HepG2 (cell line): ENCODE measurements around the gene FBXW8. TPM values are rescaled to one million over a fixed set of nuclear protein-coding genes. Genes with fewer than 3 reads are reported as not detected.

Experiments
- ATAC-seq: fragments of 200-7000 bp; cut with Tn5 transposase; 3 replicates; pipeline ENCODE4 v1.9.1; 2020; ENCODE audit warnings: mild to moderate bottlenecking, moderate library complexity
- BruUV-seq: library from RNA; stranded (reverse); fragments of 400-500 nt; replicated peaks from 2 replicates; lab custom pipeline; 2021; lab: Mats Ljungman, UMichigan
- CTCF ChIA-PET: fragments of 300-600 bp; formaldehyde crosslinking; extraction: SDS; loops from one replicate; lab custom pipeline; 2021; ENCODE audit warnings: low total read pairs, inconsistent platforms, low intra/inter-chr PET ratio; lab: Yijun Ruan, JAX
- POLR2A ChIA-PET: fragments of 350-600 bp; sonication (Branson Sonifier 250); formaldehyde crosslinking; loops from one replicate; lab custom pipeline; 2020; ENCODE audit warnings: antibody characterized with exemption, inconsistent platforms; lab: Yijun Ruan, JAX
- DNase-seq: peaks from one replicate; pipeline ENCODE4 v3.0.0-alpha.2; 2015; ENCODE audit warnings: low spot score
- FAIRE-seq: peaks from 3 replicates; lab custom pipeline; 2011; peaks lifted over from hg19 to GRCh38; lab: Jason Lieb, UNC
- H2AFZ ChIP-seq: one replicate; pipeline ENCODE4 v1.6.1; 2011; ENCODE audit warnings: low read length, inconsistent platforms
- H3K27ac ChIP-seq: fragments of 300-600 bp; 3 replicates; pipeline ENCODE4 v1.8.0; 2011; ENCODE audit warnings: mixed run types, mild to moderate bottlenecking, mixed read lengths, low read length, inconsistent platforms; ENCODE audit not compliant: insufficient read depth; ENCODE audit errors: extremely low read length
- H3K27me3 ChIP-seq, 2 experiments: fragments of 200-600 bp in 1 of 2; 2 replicates in 1 of 2; 3 replicates in 1 of 2; pipeline versions ENCODE4 v1.6.0 to v1.8.0; 2011; ENCODE audit warnings: low read length in 2 of 2, mild to moderate bottlenecking in 2 of 2, moderate library complexity in 2 of 2, inconsistent platforms in 1 of 2; ENCODE audit not compliant: insufficient read depth in 2 of 2, control insufficient read depth in 1 of 2
- H3K36me3 ChIP-seq, 2 experiments: fragments of 200-600 bp in 1 of 2; replicated peaks in 1 of 2; 2 replicates in 1 of 2; 3 replicates in 1 of 2; pipeline versions ENCODE4 v1.5.1 to v1.8.0; 2011; ENCODE audit warnings: low read length in 2 of 2, inconsistent platforms in 1 of 2; ENCODE audit not compliant: insufficient read depth in 2 of 2, control insufficient read depth in 1 of 2
- H3K4me1 ChIP-seq: 2 replicates; pipeline ENCODE4 v1.5.1; 2012; ENCODE audit warnings: low read length, inconsistent platforms; ENCODE audit not compliant: insufficient read depth
- H3K4me2 ChIP-seq: 2 replicates; pipeline ENCODE4 v1.6.0; 2011; ENCODE audit warnings: low read depth, low read length, inconsistent platforms
- H3K4me3 ChIP-seq, 3 experiments: fragments of 200-600 bp in 1 of 3; sonication (generic), shearing (Covaris generic) in 1 of 3; replicated peaks in 1 of 3; 2 replicates each; pipeline ENCODE4 v1.5.1; 2011 to 2016; ENCODE audit warnings: low read length in 3 of 3, inconsistent platforms in 2 of 3, low read depth in 2 of 3, mild to moderate bottlenecking in 2 of 3, control low read depth in 1 of 3, mixed read lengths in 1 of 3; ENCODE audit not compliant: insufficient read depth in 1 of 3
- H3K79me2 ChIP-seq: one replicate; pipeline ENCODE4 v1.6.1; 2011; ENCODE audit warnings: low read length, inconsistent platforms; ENCODE audit not compliant: insufficient read depth
- H3K9ac ChIP-seq: 2 replicates; pipeline ENCODE4 v1.6.0; 2011; ENCODE audit warnings: mild to moderate bottlenecking, low read depth, low read length, inconsistent platforms; ENCODE audit not compliant: insufficient read depth
- H3K9me3 ChIP-seq: 2 replicates; pipeline ENCODE4 v1.5.1; 2012; ENCODE audit warnings: mild to moderate bottlenecking, low read length
- H4K20me1 ChIP-seq: 2 replicates; pipeline ENCODE4 v1.6.0; 2011; ENCODE audit warnings: inconsistent platforms, mild to moderate bottlenecking, low read length, moderate library complexity; ENCODE audit not compliant: insufficient read depth
- FIP1L1 ChIP-seq: fragments of 200-400 bp; formaldehyde crosslinking; IDR thresholded peaks from 2 replicates; pipeline ENCODE4 v1.6.1; 2018; ENCODE audit warnings: low read depth, mild to moderate bottlenecking, low read length, moderate library complexity, borderline replicate concordance; ENCODE audit not compliant: insufficient read depth
- HOXA3 ChIP-seq: sonication (generic); formaldehyde crosslinking; IDR thresholded peaks from 2 replicates; pipeline ENCODE4 v1.5.0; 2020; ENCODE audit warnings: missing genetic modification reagents
- ZNF121 ChIP-seq: sonication (generic); formaldehyde crosslinking; IDR thresholded peaks from 2 replicates; pipeline ENCODE4 v1.5.0; 2020; ENCODE audit warnings: mild to moderate bottlenecking, missing genetic modification reagents
- ZNF646 ChIP-seq: sonication (generic); formaldehyde crosslinking; IDR thresholded peaks from 2 replicates; pipeline ENCODE4 v1.9.0; 2021; ENCODE audit warnings: mild to moderate bottlenecking, missing genetic modification reagents
- ZNF841 ChIP-seq: sonication (generic); formaldehyde crosslinking; IDR thresholded peaks from 2 replicates; pipeline ENCODE4 v1.8.1; 2023; ENCODE audit warnings: missing genetic modification reagents, borderline replicate concordance
- WGBS: methylation state at CpG from one replicate; pipeline ENCODE4 v1.1.6; 2017; ENCODE audit warnings: low lambda C conversion rate; 5-methylcytosine and 5-hydroxymethylcytosine counted together
- in situ Hi-C: cut with HindIII; loops from 2 replicates; pipeline ENCODE4 v1.10.0; 2017; ENCODE audit warnings: low pct_unique_long_range_greater_than_20kb; ENCODE audit not compliant: extremely low pct_ligation_motif_present
- intact Hi-C: fragments of 100-400 bp; cut with micrococcal nuclease; formaldehyde crosslinking; loops from one replicate; pipeline ENCODE4 v1.10.0; 2022; ENCODE audit not compliant: unreplicated experiment
- polyA plus RNA-seq, 8 experiments: library from polyadenylated mRNA; depleted of rRNA in 3 of 8; stranded (reverse) in 7 of 8; unstranded in 1 of 8; fragments of >200 nt; fragmentation: Illumina TruSeq in 4 of 8; extraction: Trizol in 4 of 8; gene quantifications; 2 replicates each; pipeline versions ENCODE4 v1.2.1 to v1.2.3, GENCODE V29; 2011 to 2016; ENCODE audit warnings: low read depth in 4 of 8, missing spikeins in 1 of 8, mixed read lengths in 1 of 8; ENCODE audit not compliant: insufficient read depth in 1 of 8
- total RNA-seq, 5 experiments: library from RNA; depleted of rRNA; stranded (reverse); fragments of >200 nt; fragmentation: Illumina TruSeq; extraction: Trizol; gene quantifications; 2 replicates each; pipeline ENCODE4 v1.2.3, GENCODE V29; 2016; ENCODE audit warnings: low read depth in 1 of 5
- TF ChIP-seq, protein P1 (sequence below): sonication (generic); formaldehyde crosslinking; IDR thresholded peaks from 2 replicates; pipeline ENCODE4 v1.4.0; 2020; ENCODE audit warnings: missing genetic modification reagents

FBXW8 gene
- total and polyA plus RNA-seq, 2 of the 13 experiments (the other 11 are each of a cell fraction or from before 2014, with no cell fraction given), result 5.1 to 5.9 TPM

DNA sequence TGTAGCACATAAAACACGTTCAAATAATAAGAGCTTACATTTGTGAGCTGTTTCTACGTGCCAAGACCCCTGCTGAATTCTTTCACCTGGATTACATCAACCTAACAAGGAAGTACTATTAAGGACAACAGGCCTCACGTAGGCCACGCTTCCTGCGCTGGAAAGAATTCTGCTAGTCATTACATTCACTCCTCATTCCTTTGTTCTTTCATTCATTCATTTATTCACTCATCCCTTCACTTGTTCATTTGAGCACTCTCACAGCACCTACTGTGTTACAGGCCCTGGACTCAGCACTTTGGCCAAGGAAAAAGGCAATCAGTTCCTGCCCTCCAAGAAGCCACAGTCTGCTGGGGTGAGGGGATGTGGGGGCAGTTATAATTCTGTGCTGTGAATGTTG, 160.3 kb downstream of the FBXW8 start (continued):
- no peak for TF ChIP-seq ZNF646 (CRISPR knock-in tag)
- TF ChIP-seq, protein P1, sequence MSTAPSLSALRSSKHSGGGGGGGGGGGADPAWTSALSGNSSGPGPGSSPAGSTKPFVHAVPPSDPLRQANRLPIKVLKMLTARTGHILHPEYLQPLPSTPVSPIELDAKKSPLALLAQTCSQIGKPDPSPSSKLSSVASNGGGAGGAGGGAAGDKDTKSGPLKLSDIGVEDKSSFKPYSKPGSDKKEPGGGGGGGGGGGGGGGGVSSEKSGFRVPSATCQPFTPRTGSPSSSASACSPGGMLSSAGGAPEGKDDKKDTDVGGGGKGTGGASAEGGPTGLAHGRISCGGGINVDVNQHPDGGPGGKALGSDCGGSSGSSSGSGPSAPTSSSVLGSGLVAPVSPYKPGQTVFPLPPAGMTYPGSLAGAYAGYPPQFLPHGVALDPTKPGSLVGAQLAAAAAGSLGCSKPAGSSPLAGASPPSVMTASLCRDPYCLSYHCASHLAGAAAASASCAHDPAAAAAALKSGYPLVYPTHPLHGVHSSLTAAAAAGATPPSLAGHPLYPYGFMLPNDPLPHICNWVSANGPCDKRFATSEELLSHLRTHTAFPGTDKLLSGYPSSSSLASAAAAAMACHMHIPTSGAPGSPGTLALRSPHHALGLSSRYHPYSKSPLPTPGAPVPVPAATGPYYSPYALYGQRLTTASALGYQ (CRISPR knock-in tag), result no peak
- TF ChIP-seq, all 625 proteins: peak for 0

GRCh38 chr12:117072106-117072505, 161.4 kb downstream of the FBXW8 start:
- H3K9ac ChIP-seq, result no peak overlapping the region
- ChIA-PET POLR2A (no interaction called here), CTCF (no interaction called here)
- BruUV-seq, result no TSS peak
- FAIRE-seq (no peak), ATAC-seq (no peak), DNase-seq (no peak)
- H3K79me2 ChIP-seq, result peaks cover 16% of the 10 kb centered on the region
- intact Hi-C loops, result no loop called here
- H3K4me3 ChIP-seq, result no peak overlapping the region
- TF ChIP-seq ZNF841, result no peak
- TF ChIP-seq HOXA3, result no peak
- TF ChIP-seq ZNF121 (CRISPR knock-in tag), result peak; percentile 40; the same call in 1 of the 2 replicates
- TF ChIP-seq FIP1L1, result no peak
- WGBS, result 90% methylated on average over 5 of the region's 5 CpGs
- peaks cover 38 to 83% of the 10 kb centered on the region in 2 experiments for H3K36me3 ChIP-seq
- H3K4me1 ChIP-seq, result peaks cover 8% of the 10 kb centered on the region
- no peaks in the 10 kb centered on the region for H3K27me3 ChIP-seq
- H4K20me1 ChIP-seq, result peaks cover 7% of the 10 kb centered on the region; the same call in 1 of the 2 replicates
- H2AFZ ChIP-seq, result no peak overlapping the region
- in situ Hi-C loops, result no loop called here
- H3K4me2 ChIP-seq, result no peak overlapping the region
- no peaks in the 10 kb centered on the region for H3K9me3 ChIP-seq
- no peak overlapping the region for H3K27ac ChIP-seq
